Measurements from ENCODE around the gene LRRC61.

LRRC61 gene

GRCh38 chr7:150363370-150363769 is 40.2 kb downstream of the LRRC61 start:
- Histone ChIP-seq H2AFZ (ENCODE audit: low read depth, low read length, severe bottlenecking) (no peak overlapping the region), H3F3A (ENCODE audit: insufficient read depth) (peaks cover 11% of the 10 kb centered on the region; the same call in 1 of the 2 replicates), H3K9ac (ENCODE audit: low read length) (no peak overlapping the region), H3K79me2 (ENCODE audit: insufficient read depth, low read length) (no peaks in the 10 kb centered on the region), H3K27me3 (ENCODE audit: low read length) (0 out of 2 replicates have a peak, but pooled peaks cover 3% of the 10 kb centered on the region), H3K4me3 (ENCODE audit: insufficient read depth, low read length, poor library complexity, severe bottlenecking) (no peak overlapping the region), H3K27ac (ENCODE audit: low read depth, low read length) (no peak overlapping the region), H3K36me3 (ENCODE audit: low read length) (no peaks in the 10 kb centered on the region), H3K9me2 (replicated peaks; ENCODE audit: insufficient read depth, low read length) (no peaks in the 10 kb centered on the region), H3K9me3 (ENCODE audit: insufficient read depth, low read length) (no peaks in the 10 kb centered on the region), H3K4me2 (ENCODE audit: low read depth, low read length, poor library complexity, severe bottlenecking) (no peak overlapping the region), H4K20me1 (ENCODE audit: low read depth, low read length) (no peaks in the 10 kb centered on the region)
- TF ChIP-seq EZH2phosphoT487 (conservative IDR thresholded peaks at IDR 0.05; ENCODE audit: low read length): no peak
- no peak for TF ChIP-seq CTCF (IDR thresholded peaks at IDR 0.05; ENCODE audit: insufficient read depth, low read length, poor library complexity, severe bottlenecking)

GRCh38 chr7:150363872-150364271 is 40.7 kb downstream of the LRRC61 start:
- no peak overlapping the region for H3K4me3 ChIP-seq (ENCODE audit: insufficient read depth, low read length, poor library complexity, severe bottlenecking)
- H3K9ac ChIP-seq (ENCODE audit: low read length): no peak overlapping the region
- no peaks in the 10 kb centered on the region for H3K36me3 ChIP-seq (ENCODE audit: low read length)
- no peaks in the 10 kb centered on the region for H3K9me3 ChIP-seq (ENCODE audit: insufficient read depth, low read length)
- TF ChIP-seq EZH2phosphoT487 (conservative IDR thresholded peaks at IDR 0.05; ENCODE audit: low read length): no peak
- TF ChIP-seq CTCF (IDR thresholded peaks at IDR 0.05; ENCODE audit: insufficient read depth, low read length, poor library complexity, severe bottlenecking): no peak
- 0 out of 2 replicates have a peak, but pooled peaks cover 3% of the 10 kb centered on the region for H3K27me3 ChIP-seq (ENCODE audit: low read length)
- H4K20me1 ChIP-seq (ENCODE audit: low read depth, low read length): no peaks in the 10 kb centered on the region
- no peaks in the 10 kb centered on the region for H3K9me2 ChIP-seq (replicated peaks; ENCODE audit: insufficient read depth, low read length)
- H3F3A ChIP-seq (ENCODE audit: insufficient read depth): peaks cover 11% of the 10 kb centered on the region; the same call in 1 of the 2 replicates
- H3K27ac ChIP-seq (ENCODE audit: low read depth, low read length): no peak overlapping the region
- no peak overlapping the region for H2AFZ ChIP-seq (ENCODE audit: low read depth, low read length, severe bottlenecking)
- no peak overlapping the region for H3K4me2 ChIP-seq (ENCODE audit: low read depth, low read length, poor library complexity, severe bottlenecking)
- H3K79me2 ChIP-seq (ENCODE audit: insufficient read depth, low read length): no peaks in the 10 kb centered on the region

- H2AFZ ChIP-seq (ENCODE audit: low read depth, low read length, severe bottlenecking): no peak overlapping the region
- H3K9me3 ChIP-seq (ENCODE audit: insufficient read depth, low read length): no peaks in the 10 kb centered on the region
- H3K79me2 ChIP-seq (ENCODE audit: insufficient read depth, low read length): no peaks in the 10 kb centered on the region
- H3K9ac ChIP-seq (ENCODE audit: low read length): no peak overlapping the region
- TF ChIP-seq CTCF (IDR thresholded peaks at IDR 0.05; ENCODE audit: insufficient read depth, low read length, poor library complexity, severe bottlenecking): no peak
- no peak for TF ChIP-seq EZH2phosphoT487 (conservative IDR thresholded peaks at IDR 0.05; ENCODE audit: low read length)
- H3K9me2 ChIP-seq (replicated peaks; ENCODE audit: insufficient read depth, low read length): no peaks in the 10 kb centered on the region
- H3K27ac ChIP-seq (ENCODE audit: low read depth, low read length): no peak overlapping the region
- H4K20me1 ChIP-seq (ENCODE audit: low read depth, low read length): no peaks in the 10 kb centered on the region
- no peak overlapping the region for H3K4me2 ChIP-seq (ENCODE audit: low read depth, low read length, poor library complexity, severe bottlenecking)
- no peaks in the 10 kb centered on the region for H3K36me3 ChIP-seq (ENCODE audit: low read length)
- H3K27me3 ChIP-seq (ENCODE audit: low read length): 0 out of 2 replicates have a peak, but pooled peaks cover under 1% of the 10 kb centered on the region
- H3K4me3 ChIP-seq (ENCODE audit: insufficient read depth, low read length, poor library complexity, severe bottlenecking): no peak overlapping the region
- peaks cover 11% of the 10 kb centered on the region; the same call in 1 of the 2 replicates for H3F3A ChIP-seq (ENCODE audit: insufficient read depth)
These were observed 42.0 kb downstream of the LRRC61 start for GRCh38 chr7:150365194-150365593.

Data from SU-DHL-6 (cell line).